HG02588 (cell line): ENCODE results near the gene TCOF1.

Experiments used
- ATAC-seq: cut with Tn5 transposase; IDR thresholded peaks from one replicate; pipeline ENCODE4 v1.9.1; 2021; ENCODE audit warnings: mild to moderate bottlenecking, moderate library complexity; ENCODE audit not compliant: unreplicated experiment

TCOF1 gene

GRCh38 chr5:150448952-150449516 lies 91.5 kb downstream of the TCOF1 start:
- peak; percentile 36 for ATAC-seq
